ENCODE results near the gene TRERF1. TPM values are rescaled to one million over a fixed set of nuclear protein-coding genes. Genes with fewer than 3 reads are reported as not detected.

TRERF1 gene
- total RNA-seq, 1 donor from 2014 or later = 8.3 TPM

DNA sequence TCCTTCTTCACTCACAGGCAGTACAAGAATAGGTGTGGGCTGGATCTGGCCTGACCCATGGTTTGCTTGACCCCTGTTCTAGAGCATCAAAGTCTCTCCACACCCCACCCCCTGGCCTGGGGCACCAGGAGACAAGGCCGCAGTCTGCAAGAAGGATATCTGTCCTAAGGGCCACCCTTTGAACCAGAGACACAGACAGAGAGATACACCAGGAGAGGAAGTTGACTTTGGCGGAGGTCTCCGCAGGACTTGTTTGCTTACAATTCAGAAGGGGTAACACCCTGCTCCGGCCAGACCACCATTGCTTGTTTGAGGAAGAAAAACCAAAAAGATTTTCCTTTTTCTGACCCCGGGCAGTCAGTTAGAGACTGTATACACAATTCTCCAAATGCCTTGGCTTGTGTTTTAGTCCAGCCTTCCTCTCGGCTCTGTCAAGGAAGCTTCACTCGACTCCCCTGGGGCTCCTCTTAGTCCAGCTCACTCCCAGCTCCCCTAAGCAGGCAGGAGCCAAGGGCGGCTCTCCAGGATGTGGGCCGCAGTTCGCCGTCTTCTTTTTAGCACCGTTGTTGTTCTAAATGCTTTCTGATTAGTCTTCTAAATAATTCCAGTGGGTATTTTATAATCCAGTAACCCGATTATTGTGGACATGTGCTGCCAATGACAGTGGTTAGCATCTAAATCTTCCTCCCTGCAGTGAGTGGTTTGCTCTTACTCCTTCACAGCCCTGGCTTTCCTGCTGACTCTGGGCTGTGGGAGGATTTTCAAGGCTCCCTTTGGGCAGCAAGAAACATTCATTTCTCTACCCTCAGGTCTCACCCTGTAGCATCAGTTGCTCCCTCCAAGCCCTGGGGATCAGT is 175.5 kb downstream of the TRERF1 start:
- peaks cover 5% of the 10 kb centered on the region for H3K27me3 Mint-ChIP-seq (ENCODE audit: insufficient read depth, low read depth)
- H3K9me3 Mint-ChIP-seq = no peaks in the 10 kb centered on the region
- Histone ChIP-seq H3K27ac (no peak overlapping the region), H3K79me2 (ENCODE audit: low read depth) (no peaks in the 10 kb centered on the region), H3K4me1 (no peaks in the 10 kb centered on the region), H3K4me3 (no peak overlapping the region), H3K36me3 (no peaks in the 10 kb centered on the region), H3F3A (ENCODE audit: low read depth) (no peaks in the 10 kb centered on the region), H4K20me1 (ENCODE audit: low read depth) (peaks cover 8% of the 10 kb centered on the region), H2AFZ (replicated peaks) (no peak overlapping the region), H3K9me3 (ENCODE audit: low read depth) (no peaks in the 10 kb centered on the region), H3K4me2 (no peak overlapping the region), H3K27me3 (no peaks in the 10 kb centered on the region), H3K9ac (no peak overlapping the region)
- H3K4me3 Mint-ChIP-seq = no peak overlapping the region
- H3K27ac Mint-ChIP-seq = no peak overlapping the region
- H3K36me3 Mint-ChIP-seq = peaks cover 2% of the 10 kb centered on the region
- no peak for DNase-seq (ENCODE audit: low spot score)
- peaks cover 14% of the 10 kb centered on the region for H3K4me1 Mint-ChIP-seq
- TF ChIP-seq EZH2phosphoT487 (IDR thresholded peaks at IDR 0.05) = no peak
- TF ChIP-seq CTCF (IDR thresholded peaks at IDR 0.05) = no peak
- no peak for TF ChIP-seq EZH2 (IDR thresholded peaks at IDR 0.05)

DNA sequence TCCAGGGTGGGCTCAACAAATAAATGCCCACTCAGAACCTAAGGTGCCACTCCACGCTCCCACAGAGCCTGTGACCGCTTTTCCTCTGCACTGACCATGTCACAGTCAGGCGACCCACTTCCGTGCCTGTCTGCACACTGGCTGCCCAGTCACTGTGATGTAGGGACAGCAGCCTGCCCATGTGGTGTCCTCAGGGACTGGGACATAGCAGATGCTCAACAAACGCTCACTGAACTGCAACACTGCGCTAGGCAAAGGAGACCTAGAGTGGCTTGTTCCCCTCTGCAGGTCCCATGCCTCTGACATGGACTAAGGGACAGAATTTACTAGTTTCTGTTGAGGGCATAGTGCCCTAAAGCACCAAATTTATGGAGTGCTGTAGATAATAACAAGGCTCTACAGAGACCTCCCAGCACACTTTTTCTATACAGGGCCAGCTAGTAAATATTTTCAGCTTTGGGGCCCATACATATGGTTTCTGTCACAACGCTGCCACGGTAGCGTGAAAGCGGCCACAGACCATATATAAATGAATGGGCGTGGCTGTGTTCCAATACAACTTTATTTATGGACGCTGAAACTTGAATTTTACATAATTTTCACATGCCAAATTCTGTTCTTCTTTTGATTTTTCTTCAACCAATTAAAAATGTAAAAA is 176.2 kb downstream of the TRERF1 start:
- Histone ChIP-seq H3K9ac (no peak overlapping the region), H4K20me1 (ENCODE audit: low read depth) (peaks cover 7% of the 10 kb centered on the region), H3K27me3 (no peaks in the 10 kb centered on the region), H3K27ac (no peak overlapping the region), H3F3A (ENCODE audit: low read depth) (no peaks in the 10 kb centered on the region), H3K4me1 (no peaks in the 10 kb centered on the region), H3K4me2 (no peak overlapping the region), H3K4me3 (no peak overlapping the region), H3K9me3 (ENCODE audit: low read depth) (no peaks in the 10 kb centered on the region), H3K79me2 (ENCODE audit: low read depth) (no peaks in the 10 kb centered on the region), H2AFZ (replicated peaks) (no peak overlapping the region), H3K36me3 (no peaks in the 10 kb centered on the region)
- TF ChIP-seq CTCF (IDR thresholded peaks at IDR 0.05) = no peak
- TF ChIP-seq EZH2phosphoT487 (IDR thresholded peaks at IDR 0.05) = no peak
- Mint-ChIP-seq H3K27me3 (ENCODE audit: insufficient read depth, low read depth) (peaks cover 5% of the 10 kb centered on the region), H3K27ac (no peak overlapping the region), H3K4me3 (no peak overlapping the region), H3K4me1 (peaks cover 12% of the 10 kb centered on the region), H3K9me3 (no peaks in the 10 kb centered on the region), H3K36me3 (peaks cover 2% of the 10 kb centered on the region)
- no peak for DNase-seq (ENCODE audit: low spot score)

GRCh38 chr6:42274898-42275297 is 176.8 kb downstream of the TRERF1 start:
- no peak for DNase-seq (ENCODE audit: low spot score)
- no peaks in the 10 kb centered on the region for H3K4me1 ChIP-seq

More at GRCh38 chr6:42274898-42275297, 176.8 kb downstream of the TRERF1 start:
- Histone ChIP-seq H3K9ac (no peak overlapping the region), H3K4me2 (no peak overlapping the region), H3K27ac (no peak overlapping the region), H3K4me3 (no peak overlapping the region), H2AFZ (replicated peaks) (no peak overlapping the region), H3K9me3 (ENCODE audit: low read depth) (no peaks in the 10 kb centered on the region), H4K20me1 (ENCODE audit: low read depth) (peaks cover 2% of the 10 kb centered on the region), H3K27me3 (no peaks in the 10 kb centered on the region), H3K79me2 (ENCODE audit: low read depth) (no peaks in the 10 kb centered on the region), H3K36me3 (no peaks in the 10 kb centered on the region), H3F3A (ENCODE audit: low read depth) (no peaks in the 10 kb centered on the region)
- no peak overlapping the region for H3K4me3 Mint-ChIP-seq
- no peaks in the 10 kb centered on the region for H3K9me3 Mint-ChIP-seq
- peaks cover 12% of the 10 kb centered on the region for H3K4me1 Mint-ChIP-seq
- TF ChIP-seq CTCF (IDR thresholded peaks at IDR 0.05) (no peak), EZH2phosphoT487 (IDR thresholded peaks at IDR 0.05) (no peak), EZH2 (IDR thresholded peaks at IDR 0.05) (no peak)
- H3K27ac Mint-ChIP-seq = no peak overlapping the region
- H3K27me3 Mint-ChIP-seq (ENCODE audit: insufficient read depth, low read depth) = peaks cover 3% of the 10 kb centered on the region
- peaks cover 2% of the 10 kb centered on the region for H3K36me3 Mint-ChIP-seq
